ENCODE results near the gene ARRB1.
"Not testable (repeated sequence)": the region's sequence is repeated elsewhere in the genome, so short reads cannot be mapped to it uniquely, and the experiment has no call there.

ARRB1 gene

DNA sequence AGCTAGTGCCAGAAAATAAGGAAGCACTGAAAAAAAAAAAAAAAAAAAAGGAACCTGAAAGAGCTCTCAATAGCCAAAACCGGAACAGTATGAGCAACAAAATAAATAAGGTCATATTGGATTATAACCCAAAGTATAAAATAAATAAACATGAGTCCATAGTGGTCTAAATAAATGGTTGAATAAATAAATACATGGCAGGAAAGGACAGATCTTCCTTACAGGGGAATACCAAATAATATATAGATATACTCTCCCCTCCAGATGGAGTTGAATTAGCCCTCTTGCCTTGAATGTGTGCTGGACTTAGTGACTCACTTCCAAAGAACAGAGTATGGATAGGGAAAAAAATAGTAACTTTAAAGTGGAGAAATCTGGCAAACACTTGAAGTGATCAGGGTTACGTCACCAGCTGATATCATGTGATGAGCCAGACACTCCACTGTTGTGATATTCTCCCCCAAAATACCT is 14.3 kb upstream of the ARRB1 start:
- no peak overlapping the region for H3K4me3 ChIP-seq (ENCODE audit: low read depth, low read length)
- TF ChIP-seq, protein P1, sequence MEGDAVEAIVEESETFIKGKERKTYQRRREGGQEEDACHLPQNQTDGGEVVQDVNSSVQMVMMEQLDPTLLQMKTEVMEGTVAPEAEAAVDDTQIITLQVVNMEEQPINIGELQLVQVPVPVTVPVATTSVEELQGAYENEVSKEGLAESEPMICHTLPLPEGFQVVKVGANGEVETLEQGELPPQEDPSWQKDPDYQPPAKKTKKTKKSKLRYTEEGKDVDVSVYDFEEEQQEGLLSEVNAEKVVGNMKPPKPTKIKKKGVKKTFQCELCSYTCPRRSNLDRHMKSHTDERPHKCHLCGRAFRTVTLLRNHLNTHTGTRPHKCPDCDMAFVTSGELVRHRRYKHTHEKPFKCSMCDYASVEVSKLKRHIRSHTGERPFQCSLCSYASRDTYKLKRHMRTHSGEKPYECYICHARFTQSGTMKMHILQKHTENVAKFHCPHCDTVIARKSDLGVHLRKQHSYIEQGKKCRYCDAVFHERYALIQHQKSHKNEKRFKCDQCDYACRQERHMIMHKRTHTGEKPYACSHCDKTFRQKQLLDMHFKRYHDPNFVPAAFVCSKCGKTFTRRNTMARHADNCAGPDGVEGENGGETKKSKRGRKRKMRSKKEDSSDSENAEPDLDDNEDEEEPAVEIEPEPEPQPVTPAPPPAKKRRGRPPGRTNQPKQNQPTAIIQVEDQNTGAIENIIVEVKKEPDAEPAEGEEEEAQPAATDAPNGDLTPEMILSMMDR (IDR thresholded peaks at IDR 0.05; ENCODE audit: low read depth, low read length): no peak
- TF ChIP-seq MYC (IDR thresholded peaks at IDR 0.05; ENCODE audit: low read depth, low read length) (no peak), POLR2A (IDR thresholded peaks at IDR 0.05; ENCODE audit: extremely low read depth, insufficient read length) (no peak)
- TF ChIP-seq, protein P2, sequence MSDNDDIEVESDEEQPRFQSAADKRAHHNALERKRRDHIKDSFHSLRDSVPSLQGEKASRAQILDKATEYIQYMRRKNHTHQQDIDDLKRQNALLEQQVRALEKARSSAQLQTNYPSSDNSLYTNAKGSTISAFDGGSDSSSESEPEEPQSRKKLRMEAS (IDR thresholded peaks at IDR 0.05; ENCODE audit: low read depth, low read length): no peak
- no peak for DNase-seq (ENCODE audit: low read depth)

- not testable (repeated sequence) for H3K4me3 ChIP-seq (ENCODE audit: low read depth, low read length); DNase-seq (ENCODE audit: low read depth)
Observed at GRCh38 chr11:75362285-75362684, 10.8 kb upstream of the ARRB1 start.

DNA sequence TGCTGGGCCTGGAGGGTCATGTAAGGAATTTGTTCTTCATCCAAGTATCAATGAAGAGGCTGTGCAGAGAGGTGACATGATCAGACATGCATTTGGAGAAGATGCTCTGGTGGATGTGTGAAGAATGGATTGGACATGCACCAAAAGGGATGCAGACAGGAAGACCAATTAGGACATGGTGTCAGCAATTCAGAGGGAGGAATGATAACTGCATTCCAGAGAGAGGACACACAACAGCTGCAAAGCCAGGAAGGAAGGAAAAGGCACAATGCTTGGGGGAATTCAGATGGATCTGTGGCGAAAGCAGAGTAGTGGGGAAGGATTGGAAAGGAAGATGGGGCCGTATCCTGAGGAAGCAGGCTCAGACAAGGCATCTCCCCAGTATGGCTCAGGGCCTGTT is 5.2 kb upstream of the ARRB1 start:
- TF ChIP-seq, protein P1 (IDR thresholded peaks at IDR 0.05; ENCODE audit: low read depth, low read length): no peak
- TF ChIP-seq MYC (IDR thresholded peaks at IDR 0.05; ENCODE audit: low read depth, low read length) (no peak), POLR2A (IDR thresholded peaks at IDR 0.05; ENCODE audit: extremely low read depth, insufficient read length) (no peak)
- TF ChIP-seq, protein P2 (IDR thresholded peaks at IDR 0.05; ENCODE audit: low read depth, low read length): no peak
- no peak for DNase-seq (ENCODE audit: low read depth)

GRCh38 chr11:75355051-75355450 is 3.6 kb upstream of the ARRB1 start:
- no peak overlapping the region for H3K4me3 ChIP-seq (ENCODE audit: low read depth, low read length)
- no peak for TF ChIP-seq MYC (IDR thresholded peaks at IDR 0.05; ENCODE audit: low read depth, low read length)
- no peak for DNase-seq (ENCODE audit: low read depth)

More for the DNA sequence above, 5.2 kb upstream of the ARRB1 start:
- no peak overlapping the region for H3K4me3 ChIP-seq (ENCODE audit: low read depth, low read length)

- TF ChIP-seq MYC (IDR thresholded peaks at IDR 0.05; ENCODE audit: low read depth, low read length) (no peak), POLR2A (IDR thresholded peaks at IDR 0.05; ENCODE audit: extremely low read depth, insufficient read length) (no peak)
- TF ChIP-seq, protein P1 (IDR thresholded peaks at IDR 0.05; ENCODE audit: low read depth, low read length): no peak
- TF ChIP-seq, protein P2 (IDR thresholded peaks at IDR 0.05; ENCODE audit: low read depth, low read length): no peak
- DNase-seq (ENCODE audit: low read depth): no peak
- peak overlapping the region; percentile 74 for H3K4me3 ChIP-seq (ENCODE audit: low read depth, low read length)
Observed at GRCh38 chr11:75352588-75353206, 1.2 kb upstream of the ARRB1 start.

DNA sequence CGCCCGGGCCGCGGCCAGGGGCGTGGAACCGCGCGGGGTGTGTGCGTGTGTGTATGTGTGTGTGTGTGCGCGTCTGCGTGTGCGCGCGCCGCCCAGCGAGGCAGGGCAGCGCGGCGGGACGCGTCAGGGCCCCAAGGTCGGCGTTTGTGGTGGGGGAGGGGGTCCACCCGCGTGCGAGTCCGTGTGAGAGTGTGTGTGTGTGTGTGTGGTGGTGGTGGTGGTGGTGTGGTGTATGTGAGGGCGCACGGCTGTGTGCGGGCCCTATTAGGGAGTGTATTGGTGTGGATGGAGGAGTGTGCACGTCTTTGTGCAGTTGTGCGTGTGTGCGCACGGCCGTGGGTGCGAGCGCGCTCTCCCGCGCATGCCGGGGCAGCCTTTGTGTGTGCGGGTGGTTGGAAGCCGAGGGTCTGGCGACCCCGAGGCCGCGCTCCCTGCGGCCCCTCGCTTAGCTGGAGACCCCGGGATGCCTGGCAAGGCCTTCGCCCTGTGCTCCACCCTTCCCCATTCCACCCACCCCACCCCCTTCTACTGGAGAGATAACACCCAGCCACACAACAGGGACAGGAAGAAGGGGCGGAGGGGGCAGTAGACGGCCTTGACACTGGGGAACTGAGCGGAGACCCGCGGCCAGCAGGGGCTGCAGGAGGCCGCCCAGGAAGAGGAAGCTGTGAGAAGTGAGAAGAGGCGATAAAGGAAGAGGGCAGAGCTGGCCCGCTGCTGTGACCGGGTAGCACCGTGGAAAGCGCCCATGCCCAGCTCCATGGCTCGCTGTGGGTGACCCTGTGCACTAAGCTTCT is 528 bp upstream of the ARRB1 start:
- peak; percentile 55 for TF ChIP-seq MYC (IDR thresholded peaks at IDR 0.05; ENCODE audit: low read depth, low read length)
- TF ChIP-seq, protein P2 (IDR thresholded peaks at IDR 0.05; ENCODE audit: low read depth, low read length): peak; percentile 30
- TF ChIP-seq, protein P1 (IDR thresholded peaks at IDR 0.05; ENCODE audit: low read depth, low read length): no peak
- TF ChIP-seq POLR2A (IDR thresholded peaks at IDR 0.05; ENCODE audit: extremely low read depth, insufficient read length): peak; percentile 55
- peak overlapping the region; percentile 74 for H3K4me3 ChIP-seq (ENCODE audit: low read depth, low read length)
- peak; percentile 98 for DNase-seq (ENCODE audit: low read depth)
